HG03280 (cell line): Measurements from ENCODE around the gene CELSR2.
"Not testable (repeated sequence)": the region's sequence is repeated elsewhere in the genome, so short reads cannot be mapped to it uniquely, and the experiment has no call there.

Source experiments
- ATAC-seq: cut with Tn5 transposase; IDR thresholded peaks from one replicate; pipeline ENCODE4 v1.9.1; 2021; ENCODE audit warnings: mild to moderate bottlenecking, moderate library complexity; ENCODE audit not compliant: unreplicated experiment

The CELSR2 gene

GRCh38 chr1:109299558-109300343, 50.4 kb downstream of the CELSR2 start:
- no peak for ATAC-seq

- ATAC-seq, result no peak
Measured at GRCh38 chr1:109300650-109301151, 51.4 kb downstream of the CELSR2 start.

- no peak for ATAC-seq
Measured at GRCh38 chr1:109301874-109302273, 52.5 kb downstream of the CELSR2 start.

- no peak for ATAC-seq
Measured at GRCh38 chr1:109304226-109304920, 55.0 kb downstream of the CELSR2 start.

- not testable (repeated sequence) for ATAC-seq
Measured at GRCh38 chr1:109305991-109306390, 56.7 kb downstream of the CELSR2 start.

GRCh38 chr1:109306832-109307273, 57.5 kb downstream of the CELSR2 start, which contains the start of gene MYBPHL:
Gene MYBPHL, minus strand, starts transcription at chr1:109307011. Its CDS starts 20 bp downstream, at chr1:109306991.
- ATAC-seq, result no peak

- ATAC-seq, result no peak
Measured at GRCh38 chr1:109307274-109308021, 58.1 kb downstream of the CELSR2 start.

GRCh38 chr1:109309347-109309746, 60.0 kb downstream of the CELSR2 start:
- no peak for ATAC-seq

- no peak for ATAC-seq
Measured at GRCh38 chr1:109312246-109312645, 62.9 kb downstream of the CELSR2 start.

GRCh38 chr1:109312978-109313775, 63.8 kb downstream of the CELSR2 start:
- ATAC-seq, result no peak

GRCh38 chr1:109314795-109315194, 65.5 kb downstream of the CELSR2 start:
- no peak for ATAC-seq

- ATAC-seq, result no peak
Measured at GRCh38 chr1:109315288-109315687, 65.9 kb downstream of the CELSR2 start.

GRCh38 chr1:109316506-109316905, 67.2 kb downstream of the CELSR2 start:
- ATAC-seq, result no peak

- ATAC-seq, result no peak
Measured at GRCh38 chr1:109319114-109319513, 69.8 kb downstream of the CELSR2 start.

- no peak for ATAC-seq
Measured at GRCh38 chr1:109322974-109323373, 73.6 kb downstream of the CELSR2 start.
